Skin epidermis (tissue), 12 donors: ENCODE results near the gene C9orf50.
"Not testable (repeated sequence)": the region's sequence is repeated elsewhere in the genome, so short reads cannot be mapped to it uniquely, and the experiment has no call there.

Source experiments
- H3K27ac ChIP-seq, 21 experiments: fragments of 200-600 bp; sonication (generic) in 11 of 21; one replicate each; pipeline ENCODE4 v1.5.0; 2020; ENCODE audit warnings: mild to moderate bottlenecking in 3 of 21, inconsistent platforms in 2 of 21, moderate library complexity in 2 of 21
- H3K4me3 ChIP-seq, 7 experiments: fragments of 200-600 bp; sonication (generic) in 2 of 7; one replicate each; pipeline ENCODE4 v1.5.0; 2020; ENCODE audit warnings: inconsistent platforms in 2 of 7, mild to moderate bottlenecking in 2 of 7, moderate library complexity in 1 of 7

The C9orf50 gene, protein sequence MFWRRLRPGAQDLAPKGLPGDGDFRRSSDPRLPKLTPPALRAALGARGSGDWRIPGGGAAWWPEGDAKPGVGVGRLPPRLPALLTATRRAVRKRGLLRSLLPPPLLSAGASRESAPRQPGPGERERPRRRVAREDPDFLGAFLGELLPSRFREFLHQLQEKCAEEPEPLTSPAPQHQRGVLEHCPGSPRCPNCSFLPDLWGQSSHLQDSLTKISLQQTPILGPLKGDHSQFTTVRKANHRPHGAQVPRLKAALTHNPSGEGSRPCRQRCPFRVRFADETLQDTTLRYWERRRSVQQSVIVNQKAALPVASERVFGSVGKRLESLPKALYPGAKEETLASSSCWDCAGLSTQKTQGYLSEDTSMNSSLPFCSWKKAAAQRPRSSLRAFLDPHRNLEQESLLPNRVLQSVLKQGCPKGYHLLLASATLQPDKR

DNA sequence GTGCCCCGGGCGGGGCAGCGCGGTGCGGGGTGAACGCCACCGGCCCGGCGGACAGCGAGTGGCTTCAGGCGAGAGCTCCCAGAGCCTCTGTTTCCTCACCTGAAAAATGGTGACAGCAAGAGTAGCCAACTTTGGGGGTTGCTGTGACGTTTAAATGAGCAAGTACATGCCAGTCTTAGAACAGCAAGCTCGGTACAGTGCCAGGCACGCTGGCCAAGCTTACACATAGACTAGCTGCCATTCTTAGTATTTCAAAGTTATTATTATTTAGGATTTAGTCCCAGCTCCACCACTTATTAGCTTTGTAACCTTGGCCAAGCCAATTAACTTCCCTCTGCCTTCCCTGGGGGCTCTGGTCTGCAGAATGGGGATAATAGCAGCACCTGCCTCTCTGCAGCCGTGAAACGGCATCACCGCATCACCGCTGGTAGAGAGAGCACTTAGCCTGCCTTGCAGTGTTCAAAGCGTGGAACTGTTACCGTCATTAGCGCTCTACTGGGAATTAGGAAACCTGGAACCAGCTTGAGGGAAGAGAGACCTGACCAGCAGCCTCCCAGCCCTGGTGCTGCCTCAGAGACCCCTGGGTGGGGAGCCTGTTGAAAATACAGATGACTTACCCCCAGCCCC, at the start of gene C9orf50:
TSS of gene C9orf50 (minus strand) at position 433 of the 627 bp plus-strand sequence. CDS start 527 bp downstream, outside the sequence.
- peak within 1 kb of the TSS in 15 of 21 experiments; percentile 12 to 73 (median 44) for H3K27ac ChIP-seq
- peak within 1 kb of the TSS; percentile 27 to 60 (median 37) for H3K4me3 ChIP-seq

DNA sequence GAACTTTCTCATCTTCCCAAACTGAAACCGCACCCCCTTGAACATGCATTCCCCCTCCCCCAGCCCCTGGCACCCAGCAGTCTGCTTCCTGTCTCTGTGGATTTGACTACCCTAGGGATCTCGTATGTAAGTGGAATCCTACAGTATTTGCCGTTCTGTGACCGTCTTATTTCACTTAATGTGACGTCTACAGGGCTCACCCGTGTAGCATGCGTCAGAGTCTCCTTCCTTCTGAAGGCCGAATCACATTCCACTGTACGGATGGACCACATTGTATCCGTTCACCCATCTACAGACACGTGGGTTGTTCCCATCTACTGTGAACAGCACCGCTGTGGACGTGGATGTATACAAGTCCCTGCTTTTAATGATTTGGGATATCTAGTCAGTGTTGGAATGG, 49.0 kb upstream of the C9orf50 start:
- Histone ChIP-seq H3K27ac (peak overlapping the region in 5 of 21 experiments; percentile 25 to 70 (median 55)), H3K4me3 (no peak overlapping the region)

DNA sequence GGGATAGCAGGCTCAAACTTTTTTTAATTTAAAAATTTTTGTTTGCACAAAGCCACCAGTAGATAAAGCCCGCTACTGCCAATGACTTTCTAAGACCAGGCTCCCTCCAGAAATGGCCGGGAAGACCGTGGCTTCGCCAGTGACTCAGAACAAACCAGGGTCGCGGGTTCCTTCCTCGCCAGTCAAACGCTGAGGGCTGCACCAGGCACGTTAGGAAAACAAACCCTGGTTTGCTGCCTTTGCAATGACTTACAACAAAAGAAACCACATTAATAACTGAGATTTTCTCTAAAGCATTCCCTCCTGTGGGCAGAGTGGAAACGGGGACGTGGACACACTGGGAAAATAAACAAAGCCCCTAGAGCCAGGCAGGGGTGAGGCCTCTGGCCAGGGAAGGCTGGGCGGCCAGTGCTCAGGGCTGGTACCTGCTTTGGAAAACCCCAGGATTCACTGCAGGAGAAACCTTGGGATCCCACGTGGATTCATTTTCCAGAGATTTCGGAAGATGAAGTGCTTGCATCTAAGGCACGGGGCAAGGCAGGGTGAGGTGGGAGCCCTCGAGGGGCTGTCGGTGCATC, 48.3 kb upstream of the C9orf50 start:
- Histone ChIP-seq H3K27ac (peak overlapping the region in 8 of 21 experiments; percentile 2 to 55 (median 35)), H3K4me3 (no peak overlapping the region)

DNA sequence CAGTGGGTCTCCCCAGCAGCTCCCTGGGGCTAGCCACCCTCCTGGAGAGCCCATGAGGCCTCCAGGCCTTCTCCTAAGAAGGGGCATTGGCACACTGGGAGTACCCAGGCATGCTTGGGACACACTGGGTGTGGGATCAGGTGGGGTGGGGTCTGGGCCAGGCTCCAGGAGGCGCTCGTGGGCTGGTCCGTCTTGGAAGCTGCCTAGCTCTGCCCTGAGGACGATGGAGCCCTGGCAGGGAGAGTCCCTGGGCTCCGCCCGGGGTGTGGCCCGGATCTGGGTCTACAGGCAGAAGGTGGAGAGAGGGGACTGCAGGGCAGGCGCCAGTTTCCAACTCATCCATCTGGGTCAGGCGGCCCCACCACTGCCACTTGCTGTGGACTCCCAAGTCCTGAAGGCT, 46.9 kb upstream of the C9orf50 start:
- Histone ChIP-seq H3K27ac (peak overlapping the region in 14 of 21 experiments; percentile 34 to 87 (median 60)), H3K4me3 (peak overlapping the region in 2 of 7 experiments; percentile 43 to 57)

DNA sequence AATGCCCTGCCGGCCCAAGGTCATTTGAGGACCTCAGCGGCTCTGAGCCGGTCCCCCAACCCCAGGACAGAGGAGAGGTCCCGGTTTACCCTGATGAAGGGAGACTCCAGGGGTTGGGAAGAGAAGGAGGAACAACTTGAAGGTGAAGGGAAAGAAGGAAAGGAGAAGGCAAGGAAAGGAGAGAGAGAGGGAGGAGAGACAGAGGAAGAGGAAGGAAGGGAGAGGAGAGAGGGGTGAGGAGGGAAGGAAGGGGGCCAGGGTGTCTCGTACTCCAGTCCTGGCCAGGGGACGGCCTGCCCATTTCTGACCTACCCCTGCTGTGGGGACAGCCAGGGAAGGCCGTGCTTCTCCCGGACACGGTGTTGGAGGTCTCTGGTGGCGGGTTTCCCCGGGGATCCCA, 46.5 kb upstream of the C9orf50 start:
- H3K27ac ChIP-seq, result peak overlapping the region in 16 of 21 experiments; percentile 11 to 87 (median 62)

DNA sequence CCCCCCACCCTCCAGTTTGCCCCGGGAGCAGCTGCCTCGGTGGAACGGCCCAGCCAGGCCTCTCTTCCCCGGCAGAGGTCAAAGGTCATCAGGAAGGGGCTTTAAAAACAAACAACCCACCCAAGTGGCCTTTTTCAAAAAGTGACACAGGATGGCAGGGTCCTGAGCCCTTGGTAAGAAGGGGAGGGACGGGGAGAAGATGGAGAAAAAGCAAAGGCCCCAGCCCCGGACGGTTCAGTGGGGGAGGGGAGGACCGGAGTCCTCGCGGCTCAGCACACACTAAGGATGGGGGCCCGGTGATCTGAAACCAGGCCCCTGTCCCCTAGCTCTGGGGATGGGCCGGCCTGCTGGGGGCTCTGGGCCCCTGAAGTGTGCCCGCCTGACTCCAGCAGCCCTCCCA, 45.7 kb upstream of the C9orf50 start:
- peak overlapping the region in 17 of 21 experiments; percentile 11 to 87 (median 64) for H3K27ac ChIP-seq
- peak overlapping the region; percentile 24 to 57 (median 42) for H3K4me3 ChIP-seq

More for the DNA sequence above, 46.5 kb upstream of the C9orf50 start:
- H3K4me3 ChIP-seq, result peak overlapping the region; percentile 24 to 57 (median 42)

DNA sequence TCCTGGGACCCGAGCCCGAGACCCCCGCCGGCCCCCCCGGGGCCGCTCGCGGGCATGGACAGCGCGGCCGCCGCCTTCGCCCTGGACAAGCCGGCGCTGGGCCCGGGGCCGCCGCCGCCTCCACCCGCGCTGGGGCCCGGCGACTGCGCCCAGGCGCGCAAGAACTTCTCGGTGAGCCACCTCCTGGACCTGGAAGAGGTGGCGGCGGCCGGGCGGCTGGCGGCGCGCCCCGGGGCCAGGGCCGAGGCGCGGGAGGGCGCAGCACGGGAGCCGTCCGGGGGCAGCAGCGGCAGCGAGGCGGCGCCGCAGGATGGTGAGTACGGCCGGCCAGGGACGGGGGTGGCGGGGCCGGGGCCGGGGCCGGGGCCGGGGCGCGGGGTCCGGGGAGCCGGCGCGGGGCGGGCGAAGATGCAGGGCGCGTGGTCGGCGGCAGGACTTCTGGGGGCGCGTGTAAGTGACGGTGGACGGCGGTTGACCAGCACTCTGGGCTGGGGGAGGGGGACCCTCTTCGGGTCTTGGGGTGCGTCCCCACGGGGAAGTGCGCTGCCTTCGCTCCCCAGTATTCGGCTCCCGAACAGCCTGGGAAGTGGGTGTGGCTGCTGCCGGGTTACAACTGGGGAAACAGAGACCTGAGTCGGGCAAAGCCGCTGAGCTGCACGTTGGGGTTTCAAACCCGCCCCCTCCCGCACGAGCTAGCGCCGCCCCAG, 45.1 kb upstream of the C9orf50 start:
- Histone ChIP-seq H3K4me3 (peak overlapping the region; percentile 24 to 57 (median 42)), H3K27ac (peak overlapping the region in 17 of 21 experiments; percentile 11 to 87 (median 64))

DNA sequence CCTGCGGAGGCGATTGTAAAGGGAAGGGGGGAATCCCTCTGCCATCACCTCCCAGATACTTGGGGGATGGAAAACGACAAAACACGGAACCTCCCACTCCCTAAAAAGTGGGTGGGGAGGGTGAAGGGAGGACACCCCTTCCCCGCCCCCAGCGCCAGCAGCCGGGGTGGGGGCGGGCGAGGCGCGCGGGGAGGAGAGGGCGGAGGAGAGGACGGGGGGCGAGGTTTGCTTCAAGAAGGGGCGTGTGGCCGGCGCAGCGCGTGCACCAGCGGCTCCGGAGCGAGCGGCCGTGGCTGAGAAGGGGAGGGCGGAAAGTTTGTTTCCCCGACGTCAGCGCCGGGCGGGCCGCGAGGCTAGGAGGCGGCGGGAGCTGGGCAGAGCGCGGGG, 44.5 kb upstream of the C9orf50 start, which contains the start of gene PRRX2:
TSS of gene PRRX2 (plus strand) at position 259 of the 387 bp plus-strand sequence. CDS start 221 bp downstream, outside the sequence.
- H3K27ac ChIP-seq, result peak within 1 kb of the TSS in 18 of 21 experiments; percentile 11 to 87 (median 63)
- H3K4me3 ChIP-seq, result peak within 1 kb of the TSS; percentile 30 to 57 (median 42)

DNA sequence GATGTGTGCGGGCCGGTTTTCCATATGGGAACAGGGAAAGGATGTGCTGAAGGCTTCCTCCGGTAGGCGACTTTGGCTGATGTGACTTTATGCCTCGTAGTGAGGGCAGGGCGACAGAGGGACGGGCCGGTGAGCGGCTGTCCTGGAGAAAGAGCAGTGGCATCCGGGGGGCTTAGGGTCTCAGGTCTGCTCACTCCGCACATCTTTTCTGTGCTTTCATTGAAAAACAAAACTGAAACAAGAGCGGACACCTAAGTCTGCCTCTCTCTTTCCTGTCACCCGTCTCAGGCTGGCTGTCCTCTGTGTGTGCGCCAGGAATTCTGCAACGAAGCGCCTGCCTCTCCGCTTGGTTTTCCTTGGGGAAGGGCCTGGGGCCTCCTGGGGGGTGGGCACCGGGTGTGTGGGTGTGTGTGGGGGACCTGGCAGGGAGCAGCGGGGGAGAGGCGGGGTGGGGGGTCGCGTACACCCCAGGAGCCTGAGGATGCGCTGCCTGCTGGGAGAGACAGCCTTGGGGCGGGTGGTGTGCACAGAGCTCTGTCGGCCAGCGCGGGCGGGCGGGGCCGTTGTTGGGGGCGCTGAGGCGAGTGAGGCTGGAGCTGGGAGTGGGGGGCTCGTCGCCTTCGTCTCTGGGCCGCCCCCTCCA, 44.0 kb upstream of the C9orf50 start:
- peak overlapping the region; percentile 30 to 57 (median 42) for H3K4me3 ChIP-seq
- H3K27ac ChIP-seq, result peak overlapping the region in 16 of 21 experiments; percentile 12 to 87 (median 60)

DNA sequence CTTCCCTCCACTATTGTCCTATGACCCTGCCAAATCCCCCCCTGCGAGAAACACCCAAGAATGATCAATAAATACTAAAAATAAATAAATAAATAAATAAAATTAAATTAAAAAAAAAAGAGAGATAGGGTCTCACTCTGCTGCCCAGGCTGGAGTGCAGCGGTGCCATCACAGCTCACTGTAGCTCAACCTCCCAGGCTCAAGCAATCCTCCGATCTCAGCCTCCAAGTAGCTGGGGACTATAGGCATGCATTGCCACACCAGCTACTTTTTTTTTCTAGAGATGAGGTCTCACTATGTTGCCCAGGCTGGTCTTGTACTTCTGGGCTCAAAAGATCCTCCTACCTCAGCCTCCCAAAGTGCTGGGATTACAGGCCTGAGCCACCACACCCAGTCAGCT, 41.3 kb upstream of the C9orf50 start:
- not testable (repeated sequence) for H3K27ac ChIP-seq

DNA sequence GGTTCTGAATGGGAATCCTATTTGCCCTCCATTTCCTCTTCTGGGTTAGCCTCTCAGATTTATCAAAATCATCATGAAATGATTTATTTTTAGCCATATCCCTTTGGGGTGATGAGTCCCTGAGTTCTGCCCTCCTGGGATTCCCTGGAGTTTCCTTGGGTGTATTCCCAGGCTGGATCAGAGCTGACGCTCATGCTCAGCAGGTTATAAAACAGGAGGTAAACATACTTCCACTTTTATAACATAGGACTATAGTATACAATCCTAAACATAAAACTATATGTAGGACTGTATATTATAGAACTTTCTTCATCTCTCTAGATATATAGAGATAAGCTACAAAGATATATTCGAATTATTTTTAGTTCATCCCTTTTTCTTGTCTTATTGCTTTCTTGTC, 40.1 kb upstream of the C9orf50 start:
- H3K4me3 ChIP-seq, result no peak overlapping the region
- no peak overlapping the region for H3K27ac ChIP-seq

More for the DNA sequence above, 41.3 kb upstream of the C9orf50 start:
- not testable (repeated sequence) for H3K4me3 ChIP-seq

DNA sequence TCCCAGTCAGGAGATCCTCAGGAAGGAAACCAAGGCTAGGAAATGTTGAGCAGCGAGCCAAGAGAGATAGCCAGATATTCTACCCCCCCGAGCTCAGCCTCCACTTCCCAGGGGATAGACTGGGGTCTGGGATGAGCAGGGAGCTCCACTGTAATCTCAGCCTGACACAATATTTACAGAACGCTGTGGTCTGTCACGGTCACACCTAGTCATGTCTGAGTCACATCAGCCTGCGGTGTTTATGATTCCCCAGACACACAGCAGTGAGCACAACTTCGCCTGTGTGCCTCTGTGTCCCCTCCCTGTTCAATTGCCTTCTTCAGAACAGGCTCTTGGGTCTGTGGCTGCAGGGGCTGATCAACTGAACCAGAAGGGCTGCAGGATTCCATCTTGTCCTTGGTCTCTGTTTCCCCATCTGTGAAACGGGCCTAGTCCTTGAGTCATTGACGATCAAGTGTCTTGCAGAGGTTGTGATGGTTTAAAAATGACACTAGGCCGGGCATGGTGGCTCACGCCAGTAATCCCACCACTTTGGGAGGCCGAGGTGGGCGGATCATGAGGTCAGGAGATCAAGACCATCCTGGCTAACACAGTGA, 36.0 kb upstream of the C9orf50 start:
- Histone ChIP-seq H3K27ac (no peak overlapping the region), H3K4me3 (no peak overlapping the region)

DNA sequence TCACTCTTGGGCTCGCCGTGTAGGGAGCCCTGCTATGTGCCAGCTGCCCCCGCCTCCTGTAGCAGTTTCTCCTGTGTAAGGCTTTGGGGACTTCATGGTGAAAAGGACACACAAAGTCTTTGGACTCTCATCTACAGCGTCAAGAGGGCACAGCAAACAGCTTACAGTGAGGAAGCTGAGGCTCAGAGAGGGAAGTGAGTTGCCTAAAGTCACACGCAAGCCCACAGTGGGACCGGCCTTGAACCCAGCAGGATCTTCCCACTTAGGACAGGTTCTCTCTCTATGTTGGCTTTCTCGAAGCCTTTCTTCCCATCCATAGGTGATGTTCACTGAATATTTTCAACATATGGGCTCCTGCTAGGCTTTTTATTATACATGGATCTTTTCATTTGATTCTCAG, 34.8 kb upstream of the C9orf50 start:
- no peak overlapping the region for H3K27ac ChIP-seq

DNA sequence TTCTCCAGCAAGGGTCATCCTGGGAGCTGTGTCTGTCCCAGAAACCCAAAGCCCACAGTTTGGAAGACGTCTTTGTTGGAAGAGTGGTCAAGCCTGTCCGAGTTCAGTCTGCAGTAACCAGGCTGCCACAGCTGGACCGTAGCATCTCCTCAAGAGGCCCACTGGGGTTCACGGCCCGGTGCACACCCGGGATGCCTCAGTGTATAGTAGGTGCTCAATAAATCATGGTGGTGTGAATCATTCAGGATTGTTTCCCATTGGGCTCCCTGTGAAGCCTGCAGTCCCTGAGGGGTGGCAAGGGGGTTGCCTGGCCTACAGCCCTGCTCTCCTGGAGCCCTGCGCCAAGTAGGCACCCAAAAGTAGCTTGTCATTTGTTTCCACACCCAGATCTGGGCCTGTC, 34.3 kb upstream of the C9orf50 start:
- no peak overlapping the region for H3K27ac ChIP-seq
- H3K4me3 ChIP-seq, result no peak overlapping the region

More for the DNA sequence above, 34.8 kb upstream of the C9orf50 start:
- no peak overlapping the region for H3K4me3 ChIP-seq

DNA sequence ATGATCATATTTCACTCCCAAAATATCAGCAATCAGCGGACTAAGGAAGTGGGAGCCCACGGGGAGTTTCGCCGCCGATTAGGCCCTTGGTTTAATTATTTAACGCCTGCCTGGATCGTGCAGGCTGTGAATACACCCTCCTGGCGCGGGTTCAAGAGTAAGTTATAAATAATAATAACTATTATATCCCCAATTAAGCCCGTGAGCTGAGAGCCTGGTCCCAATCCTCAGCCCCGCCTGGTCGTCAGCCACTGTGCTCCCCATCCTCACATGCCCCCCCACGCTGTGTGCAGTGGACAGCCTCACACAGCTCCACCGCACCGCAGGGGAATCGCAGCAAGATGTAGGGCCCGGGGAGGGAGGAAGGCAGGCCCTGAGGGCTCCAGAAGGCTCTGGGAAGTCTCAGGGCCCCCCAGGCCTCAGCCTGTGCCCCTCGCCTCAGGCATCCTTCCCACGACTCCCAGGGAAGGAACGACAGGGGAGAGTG, 33.7 kb upstream of the C9orf50 start:
- Histone ChIP-seq H3K27ac (peak overlapping the region in 2 of 21 experiments; percentile 21 to 43), H3K4me3 (no peak overlapping the region)

DNA sequence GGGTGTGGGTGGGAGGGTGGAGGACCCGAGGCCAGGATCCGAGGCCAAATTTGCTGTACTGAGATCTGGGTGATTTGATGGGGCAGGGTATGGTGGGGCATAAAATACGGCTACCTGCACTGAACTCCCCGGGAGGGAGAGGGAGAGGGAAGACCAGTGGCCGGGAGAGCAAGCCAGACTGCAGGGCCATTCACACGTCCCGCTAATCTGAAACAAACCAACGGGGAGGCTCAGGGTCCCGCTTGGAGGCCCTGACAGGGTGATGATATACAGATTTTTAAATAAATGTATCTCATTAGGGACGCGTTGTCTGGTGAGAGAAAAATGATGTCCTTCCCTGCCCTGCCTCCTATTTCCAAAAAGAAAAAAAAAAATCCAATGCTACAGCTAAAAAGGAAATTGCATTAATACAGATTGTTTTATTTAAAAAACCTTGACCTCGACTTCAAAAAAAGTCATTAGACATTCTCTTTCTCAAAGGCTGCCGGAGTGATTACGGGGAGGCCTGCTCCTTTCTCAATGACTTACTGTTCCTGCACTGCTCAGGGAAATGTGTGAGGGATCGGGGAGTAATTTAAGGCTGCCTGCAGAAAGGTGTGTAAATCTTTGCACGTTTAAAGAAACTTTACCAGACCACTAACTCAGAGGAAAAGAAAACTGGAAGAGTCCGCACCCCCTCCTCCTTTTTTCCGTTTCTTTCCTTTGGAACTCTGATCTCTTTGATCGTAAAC, 33.1 kb upstream of the C9orf50 start:
- Histone ChIP-seq H3K27ac (peak overlapping the region in 3 of 21 experiments; percentile 5 to 39 (median 21)), H3K4me3 (no peak overlapping the region)

DNA sequence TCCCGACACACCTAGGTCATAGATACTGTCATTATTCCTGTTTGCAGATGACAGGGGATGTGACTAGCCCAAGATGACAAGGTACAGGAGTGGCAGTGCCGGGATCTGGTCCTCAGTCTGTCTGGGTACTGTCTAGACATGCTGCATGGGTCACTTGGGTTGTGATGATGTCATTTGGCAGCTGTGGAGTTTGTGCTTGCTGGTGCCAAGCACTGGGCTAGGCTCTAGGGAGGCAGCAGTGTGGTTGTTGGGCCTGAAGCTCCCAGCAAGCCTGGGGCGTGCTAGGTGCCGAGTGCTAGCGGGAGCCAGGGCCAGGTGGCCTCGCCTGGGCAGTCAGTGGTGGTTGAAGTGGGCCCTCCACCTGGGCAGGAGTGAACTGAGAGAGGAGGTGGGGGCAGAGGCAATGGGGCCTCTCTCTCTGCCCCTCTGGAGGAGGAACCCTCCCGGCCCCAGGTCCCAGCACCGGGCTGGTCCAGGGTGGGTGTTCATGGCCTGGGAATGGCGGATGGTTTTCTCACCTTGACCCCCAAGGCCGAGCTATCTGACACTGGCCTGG, 29.9 kb upstream of the C9orf50 start:
- peak overlapping the region in 12 of 21 experiments; percentile 9 to 84 (median 72) for H3K27ac ChIP-seq
- H3K4me3 ChIP-seq, result no peak overlapping the region
